HCT116 (cell line): ENCODE data around the gene MAP3K10. TPM values are rescaled to one million over a fixed set of nuclear protein-coding genes. Genes with fewer than 3 reads are reported as not detected.
A peak's percentile ranks its signal among the peaks of the same experiment; 100 is the strongest.

Source experiments
- ATAC-seq: fragments of 200-7000 bp; cut with Tn5 transposase; 2 replicates; pipeline ENCODE4 v1.9.1; 2020; ENCODE audit warnings: mild to moderate bottlenecking, moderate library complexity
- BruUV-seq: library from RNA; stranded (reverse); fragments of 400-500 nt; replicated peaks from 2 replicates; lab custom pipeline; 2021; lab: Mats Ljungman, UMichigan
- CTCF ChIA-PET: fragments of 300-600 bp; sonication (Branson Sonifier 250); formaldehyde crosslinking; loops from one replicate; lab custom pipeline; 2021; ENCODE audit warnings: antibody characterized with exemption; lab: Charles Lee
- POLR2A ChIA-PET: fragments of 300-600, 350-600 bp; sonication (Branson Sonifier 250); formaldehyde crosslinking; loops from one replicate; lab custom pipeline; 2021; ENCODE audit warnings: antibody characterized with exemption; lab: Charles Lee
- RAD21 ChIA-PET, 2 experiments: fragments of 300-600 bp; sonication (Branson Sonifier 250); formaldehyde crosslinking; loops; one replicate each; lab custom pipeline; 2023; ENCODE audit warnings: low total read pairs in 2 of 2; ENCODE audit not compliant: uncharacterized antibody in 2 of 2, unreplicated experiment in 2 of 2, low non-redundant PET in 1 of 2; lab: Charles Lee
- DNase-seq: peaks from one replicate; pipeline ENCODE4 v3.0.0-alpha.2; 2010; ENCODE audit warnings: low read depth, low spot score
- H2AFZ ChIP-seq: fragments of 200-600 bp; shearing (Covaris generic), sonication (generic); 2 replicates; pipeline ENCODE4 v1.6.1; 2017; ENCODE audit warnings: low read depth, mixed run types, mixed read lengths, antibody characterized with exemption, low read length; ENCODE audit not compliant: poor library complexity, severe bottlenecking
- H3K27ac ChIP-seq: 2 replicates; pipeline ENCODE4 v1.5.1; 2012; ENCODE audit warnings: low read depth, low read length
- H3K27me3 ChIP-seq: fragments of 200-600 bp; sonication (generic); 2 replicates; pipeline ENCODE4 v1.6.1; 2016; ENCODE audit warnings: mixed run types, low read length, mixed read lengths; ENCODE audit not compliant: insufficient read depth
- H3K36me3 ChIP-seq, 2 experiments: fragments of 200-500 bp in 1 of 2; fragments of 200-600 bp in 1 of 2; sonication (Bioruptor generic) in 1 of 2; sonication (generic) in 1 of 2; 2 replicates each; pipeline versions ENCODE4 v1.5.1 to v1.6.1; 2014 to 2016; ENCODE audit warnings: low read length in 2 of 2, inconsistent platforms in 1 of 2, mixed read lengths in 1 of 2, mixed run types in 1 of 2; ENCODE audit not compliant: insufficient read depth in 2 of 2, control insufficient read depth in 1 of 2
- H3K4me1 ChIP-seq, 2 experiments: fragments of 200-600 bp in 1 of 2; sonication (generic) in 1 of 2; 2 replicates each; pipeline versions ENCODE4 v1.5.1 to v1.6.1; 2012 to 2017; ENCODE audit warnings: low read length in 2 of 2, inconsistent platforms in 1 of 2, mild to moderate bottlenecking in 1 of 2, mixed read lengths in 1 of 2, mixed run types in 1 of 2, moderate library complexity in 1 of 2; ENCODE audit not compliant: insufficient read depth in 2 of 2, control insufficient read depth in 1 of 2
- H3K4me2 ChIP-seq: fragments of 200-600 bp; sonication (generic); 2 replicates; pipeline ENCODE4 v1.6.1; 2017; ENCODE audit warnings: mixed run types, low read length, mixed read lengths
- H3K4me3 ChIP-seq, 2 experiments: fragments of 200-600 bp in 1 of 2; sonication (generic) in 1 of 2; replicated peaks in 1 of 2; 2 replicates each; pipeline ENCODE4 v1.5.1; 2011 to 2016; ENCODE audit warnings: low read length in 2 of 2, control low read depth in 1 of 2, low read depth in 1 of 2, mild to moderate bottlenecking in 1 of 2, mixed read lengths in 1 of 2, mixed run types in 1 of 2
- H3K79me2 ChIP-seq: fragments of 200-600 bp; sonication (generic); 2 replicates; pipeline ENCODE4 v1.6.1; 2017; ENCODE audit warnings: mild to moderate bottlenecking, mixed run types, low read length, moderate library complexity, mixed read lengths; ENCODE audit not compliant: insufficient read depth
- H3K9ac ChIP-seq: fragments of 200-600 bp; sonication (generic); 2 replicates; pipeline ENCODE4 v1.6.1; 2016; ENCODE audit warnings: low read length, mixed read lengths
- H3K9me2 ChIP-seq: fragments of 200-600 bp; sonication (generic), shearing (Covaris generic); 2 replicates; pipeline ENCODE4 v1.6.1; 2017; ENCODE audit warnings: mixed run types, mild to moderate bottlenecking, moderate library complexity; ENCODE audit not compliant: insufficient read depth
- H3K9me3 ChIP-seq, 2 experiments: fragments of 200-500 bp in 1 of 2; fragments of 200-600 bp in 1 of 2; sonication (Bioruptor generic) in 1 of 2; sonication (generic) in 1 of 2; 2 replicates each; pipeline ENCODE4 v1.6.1; 2014 to 2017; ENCODE audit warnings: low read length in 2 of 2, mixed read lengths in 2 of 2, inconsistent platforms in 1 of 2, low read depth in 1 of 2, mild to moderate bottlenecking in 1 of 2, mixed run types in 1 of 2, moderate library complexity in 1 of 2; ENCODE audit not compliant: control insufficient read depth in 1 of 2, insufficient read depth in 1 of 2
- H4K20me1 ChIP-seq: fragments of 200-600 bp; sonication (generic), shearing (Covaris generic); 2 replicates; pipeline ENCODE4 v1.6.1; 2017; ENCODE audit warnings: mixed run types, mild to moderate bottlenecking, moderate library complexity; ENCODE audit not compliant: insufficient read depth
- ATF3 ChIP-seq: IDR thresholded peaks from 2 replicates; pipeline ENCODE4 v1.6.1; 2012
- CBX3 ChIP-seq: IDR thresholded peaks from 2 replicates; pipeline ENCODE4 v1.6.1; 2012; ENCODE audit warnings: low read depth
- CEBPB ChIP-seq: IDR thresholded peaks from 2 replicates; pipeline ENCODE4 v1.6.1; 2012; ENCODE audit warnings: low read depth
- ELF1 ChIP-seq: IDR thresholded peaks from 2 replicates; pipeline ENCODE4 v1.6.1; 2012; ENCODE audit warnings: low read depth, borderline replicate concordance
- EZH2 ChIP-seq: fragments of 200-600 bp; sonication (generic); IDR thresholded peaks from 2 replicates; pipeline ENCODE4 v1.6.1; 2017; ENCODE audit warnings: antibody characterized with exemption, mixed run types
- EZH2phosphoT487 ChIP-seq: fragments of 200-600 bp; IDR thresholded peaks from 2 replicates; pipeline ENCODE4 v1.6.1; 2018; ENCODE audit warnings: antibody characterized with exemption, borderline replicate concordance
- FOSL1 ChIP-seq: IDR thresholded peaks from 2 replicates; pipeline ENCODE4 v1.6.1; 2012; ENCODE audit warnings: low read depth
- JUND ChIP-seq: IDR thresholded peaks from 2 replicates; pipeline ENCODE4 v1.6.1; 2012
- POLR2A ChIP-seq: IDR thresholded peaks from 2 replicates; pipeline ENCODE4 v1.7.0; 2011; ENCODE audit warnings: borderline replicate concordance; ENCODE audit not compliant: insufficient read depth, insufficient read length; ENCODE audit errors: extremely low read depth
- RAD21 ChIP-seq: IDR thresholded peaks from 2 replicates; pipeline ENCODE4 v1.6.1; 2012; ENCODE audit warnings: low read depth, mild to moderate bottlenecking
- SIN3A ChIP-seq: IDR thresholded peaks from 2 replicates; pipeline ENCODE4 v1.6.1; 2012; ENCODE audit warnings: low read depth
- SP1 ChIP-seq: IDR thresholded peaks from 2 replicates; pipeline ENCODE4 v1.6.1; 2012; ENCODE audit warnings: low read depth
- SRF ChIP-seq: IDR thresholded peaks from 2 replicates; pipeline ENCODE4 v1.6.1; 2012; ENCODE audit warnings: low read depth
- TCF7L2 ChIP-seq: IDR thresholded peaks from 2 replicates; pipeline ENCODE4 v1.7.0; 2011; ENCODE audit warnings: borderline replicate concordance, inconsistent platforms; ENCODE audit not compliant: insufficient read depth, insufficient read length; ENCODE audit errors: extremely low read depth
- YY1 ChIP-seq: IDR thresholded peaks from 2 replicates; pipeline ENCODE4 v1.6.1; 2011; ENCODE audit warnings: low read length, low read depth, moderate library complexity, mild to moderate bottlenecking; ENCODE audit not compliant: insufficient replicate concordance; ENCODE audit errors: extremely low read depth
- ZBTB33 ChIP-seq: IDR thresholded peaks from 2 replicates; pipeline ENCODE4 v1.6.1; 2011; ENCODE audit warnings: mild to moderate bottlenecking, low read length, moderate library complexity; ENCODE audit not compliant: insufficient replicate concordance; ENCODE audit errors: extremely low read depth
- ZFX ChIP-seq: fragments of 450-650 bp; IDR thresholded peaks from 2 replicates; pipeline ENCODE4 v1.6.1; 2017
- ZNF274 ChIP-seq: fragments of 200-500 bp; sonication (Bioruptor generic); IDR thresholded peaks from 2 replicates; pipeline ENCODE4 v1.6.1; 2014; ENCODE audit warnings: mild to moderate bottlenecking, low read depth, low read length, inconsistent platforms
- intact Hi-C: fragments of 100-400 bp; cut with micrococcal nuclease; formaldehyde crosslinking; loops from 2 replicates; pipeline ENCODE4 v1.10.0; 2022
- total RNA-seq: library from RNA; stranded (reverse); gene quantifications from one replicate; pipeline ENCODE4 v1.2.1, GENCODE V29; 2021; ENCODE audit not compliant: unreplicated experiment

MAP3K10 gene
- total RNA-seq, 1 experiment from 2014 or later, result 17.3 TPM

GRCh38 chr19:40192758-40193586 lies 1.7 kb downstream of the MAP3K10 start:
- no peaks in the 10 kb centered on the region for H3K36me3 ChIP-seq
- H3K4me3 ChIP-seq, result no peak overlapping the region
- POLR2A ChIA-PET, result no interaction called here

More at GRCh38 chr19:40192758-40193586, 1.7 kb downstream of the MAP3K10 start:
- TF ChIP-seq YY1 (no peak), RAD21 (no peak), CEBPB (no peak), TCF7L2 (no peak), ATF3 (no peak), ELF1 (no peak), SRF (no peak), SIN3A (no peak), POLR2A (no peak), EZH2phosphoT487 (no peak), FOSL1 (no peak), CBX3 (no peak), JUND (no peak), ZNF274 (no peak), EZH2 (no peak), ZBTB33 (no peak), ZFX (no peak), SP1 (no peak)
- H4K20me1 ChIP-seq, result no peaks in the 10 kb centered on the region
- RAD21 ChIA-PET, result no interaction called here
- no peak overlapping the region for H2AFZ ChIP-seq
- ATAC-seq (no peak), DNase-seq (no peak)
- no peaks in the 10 kb centered on the region for H3K9me3 ChIP-seq
- H3K4me2 ChIP-seq, result peak overlapping the region; percentile 80
- CTCF ChIA-PET, result no interaction called here
- BruUV-seq, result no TSS peak
- intact Hi-C loops, result no loop called here
- H3K27ac ChIP-seq, result no peak overlapping the region; the same call in 1 of the 2 replicates
- no peak overlapping the region for H3K9ac ChIP-seq
- no peaks in the 10 kb centered on the region for H3K27me3 ChIP-seq
- H3K9me2 ChIP-seq, result no peaks in the 10 kb centered on the region
- H3K79me2 ChIP-seq, result no peaks in the 10 kb centered on the region
- peaks cover 14 to 24% of the 10 kb centered on the region in 2 experiments for H3K4me1 ChIP-seq
